HepG2 (cell line): ENCODE results near the gene DUSP7. TPM values are rescaled to one million over a fixed set of nuclear protein-coding genes. Genes with fewer than 3 reads are reported as not detected.

ENCODE experiments used
- ARNT2 ChIP-seq: sonication (generic); formaldehyde crosslinking; IDR thresholded peaks from 2 replicates; pipeline ENCODE4 v1.8.0; 2022; ENCODE audit warnings: mild to moderate bottlenecking, low read depth, missing genetic modification reagents, moderate library complexity
- ASH2L ChIP-seq: fragments of 300-600, 200-600 bp; sonication (generic); IDR thresholded peaks from 2 replicates; pipeline ENCODE4 v1.7.0; 2017; ENCODE audit warnings: low read depth, mild to moderate bottlenecking, moderate library complexity, mixed read lengths, low read length; ENCODE audit not compliant: insufficient read length
- BRCA1 ChIP-seq: sonication (generic); formaldehyde crosslinking; IDR thresholded peaks from 2 replicates; pipeline ENCODE4 v1.4.0; 2020; ENCODE audit warnings: missing genetic modification reagents
- CREM ChIP-seq, 2 experiments: sonication (generic) in 1 of 2; formaldehyde crosslinking in 1 of 2; IDR thresholded peaks; 2 replicates each; pipeline versions ENCODE4 v1.4.0 to v1.6.1; 2016 to 2020; ENCODE audit warnings: antibody characterized with exemption in 1 of 2, mild to moderate bottlenecking in 1 of 2, missing genetic modification reagents in 1 of 2
- FOXP1 ChIP-seq, 2 experiments: fragments of 450-650 bp in 1 of 2; IDR thresholded peaks; 2 replicates each; pipeline ENCODE4 v1.6.1; 2017 to 2018; ENCODE audit warnings: antibody characterized with exemption in 1 of 2
- KDM1A ChIP-seq: IDR thresholded peaks from 2 replicates; pipeline ENCODE4 v1.6.1; 2016; ENCODE audit warnings: missing compliant biosample characterization
- NR2C2 ChIP-seq: sonication (generic); formaldehyde crosslinking; IDR thresholded peaks from 2 replicates; pipeline ENCODE4 v1.4.0; 2020; ENCODE audit warnings: missing genetic modification reagents, mild to moderate bottlenecking, moderate library complexity, borderline replicate concordance
- RCOR2 ChIP-seq: IDR thresholded peaks from 2 replicates; pipeline ENCODE4 v1.6.1; 2016; ENCODE audit warnings: missing biosample characterization, missing genetic modification reagents
- ZMYM2 ChIP-seq: sonication (generic); formaldehyde crosslinking; IDR thresholded peaks from 2 replicates; pipeline ENCODE4 v1.8.0; 2022; ENCODE audit warnings: mild to moderate bottlenecking, missing genetic modification reagents
- ZNF205 ChIP-seq: IDR thresholded peaks from 2 replicates; pipeline ENCODE4 v1.6.1; 2018; ENCODE audit warnings: missing biosample characterization, missing genetic modification reagents
- ZNF326 ChIP-seq: sonication (generic); formaldehyde crosslinking; IDR thresholded peaks from 2 replicates; pipeline ENCODE4 v1.4.0; 2020; ENCODE audit warnings: missing genetic modification reagents, borderline replicate concordance
- ZNF331 ChIP-seq: sonication (generic); formaldehyde crosslinking; IDR thresholded peaks from 2 replicates; pipeline ENCODE4 v1.4.0; 2020; ENCODE audit warnings: missing genetic modification reagents
- ZNF383 ChIP-seq: sonication (generic); formaldehyde crosslinking; IDR thresholded peaks from 2 replicates; pipeline ENCODE4 v1.4.0; 2020; ENCODE audit warnings: missing genetic modification reagents, mild to moderate bottlenecking, borderline replicate concordance
- ZNF713 ChIP-seq: sonication (generic); formaldehyde crosslinking; IDR thresholded peaks from 2 replicates; pipeline ENCODE4 v1.4.0; 2020; ENCODE audit warnings: mild to moderate bottlenecking, missing genetic modification reagents
- ZNF747 ChIP-seq: sonication (generic); formaldehyde crosslinking; IDR thresholded peaks from 2 replicates; pipeline ENCODE4 v1.8.1; 2023; ENCODE audit warnings: missing genetic modification reagents, mild to moderate bottlenecking, borderline replicate concordance
- ZNF850 ChIP-seq: sonication (generic); formaldehyde crosslinking; conservative IDR thresholded peaks from 2 replicates; pipeline ENCODE4 v1.9.0; 2021; ENCODE audit warnings: mild to moderate bottlenecking, missing genetic modification reagents
- polyA plus RNA-seq, 8 experiments: library from polyadenylated mRNA; depleted of rRNA in 3 of 8; stranded (reverse) in 7 of 8; unstranded in 1 of 8; fragments of >200 nt; fragmentation: Illumina TruSeq in 4 of 8; extraction: Trizol in 4 of 8; gene quantifications; 2 replicates each; pipeline versions ENCODE4 v1.2.1 to v1.2.3, GENCODE V29; 2011 to 2016; ENCODE audit warnings: low read depth in 4 of 8, missing spikeins in 1 of 8, mixed read lengths in 1 of 8; ENCODE audit not compliant: insufficient read depth in 1 of 8
- total RNA-seq, 5 experiments: library from RNA; depleted of rRNA; stranded (reverse); fragments of >200 nt; fragmentation: Illumina TruSeq; extraction: Trizol; gene quantifications; 2 replicates each; pipeline ENCODE4 v1.2.3, GENCODE V29; 2016; ENCODE audit warnings: low read depth in 1 of 5
- TF ChIP-seq, protein P1 (sequence below): sonication (generic); formaldehyde crosslinking; IDR thresholded peaks from 2 replicates; pipeline ENCODE4 v1.4.0; 2020; ENCODE audit warnings: missing genetic modification reagents, borderline replicate concordance
- TF ChIP-seq, protein P2 (sequence below): sonication (generic); formaldehyde crosslinking; IDR thresholded peaks from 2 replicates; pipeline ENCODE4 v1.4.0; 2020; ENCODE audit warnings: missing genetic modification reagents
- TF ChIP-seq, protein P3 (sequence below): sonication (generic); formaldehyde crosslinking; IDR thresholded peaks from 2 replicates; pipeline ENCODE4 v1.5.0; 2020; ENCODE audit warnings: missing genetic modification reagents
- TF ChIP-seq, protein P4 (sequence below): sonication (generic); formaldehyde crosslinking; IDR thresholded peaks from 2 replicates; pipeline ENCODE4 v1.5.0; 2020; ENCODE audit warnings: missing genetic modification reagents
- TF ChIP-seq, protein P5 (sequence below): sonication (generic); formaldehyde crosslinking; IDR thresholded peaks from 2 replicates; pipeline ENCODE4 v1.4.0; 2020; ENCODE audit warnings: mild to moderate bottlenecking, missing genetic modification reagents

Gene DUSP7
- total and polyA plus RNA-seq, 2 of the 13 experiments (the other 11 are each of a cell fraction or from before 2014, with no cell fraction given) = 6.6 to 8.8 TPM

DNA sequence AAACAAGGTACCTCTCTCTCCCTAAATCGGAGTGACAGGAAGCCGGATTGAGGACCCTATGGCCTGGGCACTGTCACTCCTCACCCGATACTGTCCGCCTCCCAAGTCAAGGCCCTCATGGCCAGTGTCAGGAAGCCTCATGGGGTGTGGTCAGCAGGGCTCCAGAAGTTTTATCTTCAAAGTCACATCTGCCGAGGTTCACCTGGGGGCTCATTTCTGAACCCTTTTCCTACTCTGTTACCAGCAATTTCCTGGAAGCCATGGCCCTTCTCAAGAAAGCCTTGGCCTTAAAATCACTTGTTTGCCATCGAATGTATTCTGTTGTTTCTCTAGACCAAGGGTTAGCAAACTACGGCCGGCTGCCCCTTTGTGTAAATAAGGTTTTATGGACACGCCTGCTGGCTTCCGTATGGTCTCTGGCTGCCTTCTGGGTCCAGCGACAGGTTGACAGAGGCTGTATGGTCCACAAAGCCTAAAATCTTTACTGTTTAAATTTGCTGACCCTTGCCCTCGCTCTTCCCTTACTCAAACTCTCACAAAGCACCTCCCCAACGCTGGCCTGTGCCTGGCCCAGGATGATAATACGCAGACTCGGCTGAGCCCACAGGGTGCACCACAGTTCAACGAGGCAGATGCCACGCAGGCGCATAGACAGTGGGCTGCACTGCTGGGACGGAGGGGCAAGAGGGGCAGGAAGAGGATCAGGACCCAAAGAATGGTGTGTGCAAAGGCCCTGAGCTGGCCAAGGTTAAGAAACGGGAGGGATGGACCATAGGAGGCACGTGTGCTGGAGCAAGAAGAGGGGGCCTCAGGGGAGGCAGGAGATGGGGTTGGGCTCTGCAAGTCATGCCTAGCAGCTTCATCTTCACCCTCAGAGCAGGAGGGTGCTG lies 24.7 kb upstream of the DUSP7 start (continued):
- TF ChIP-seq ZNF850 (CRISPR knock-in tag) = no peak
- TF ChIP-seq ZMYM2 (CRISPR knock-in tag) = 0 out of 2 replicates have a peak, but pooled peaks have one; percentile 40
- no peak for TF ChIP-seq KDM1A (CRISPR knock-in tag)
- peak; percentile 49 for TF ChIP-seq ZNF331 (CRISPR knock-in tag)
- peak; percentile 57; the same call in 1 of the 2 replicates for TF ChIP-seq ZNF747
- TF ChIP-seq CREM (IDR thresholded peaks at IDR 0.05) = 0 out of 2 replicates have a peak, but pooled peaks have one; percentile 53
- no peak for TF ChIP-seq CREM (CRISPR knock-in tag; IDR thresholded peaks at IDR 0.05)
- 0 out of 2 replicates have a peak, but pooled peaks have one; percentile 54 for TF ChIP-seq RCOR2
- no peak for TF ChIP-seq ZNF326
- TF ChIP-seq, protein P1, sequence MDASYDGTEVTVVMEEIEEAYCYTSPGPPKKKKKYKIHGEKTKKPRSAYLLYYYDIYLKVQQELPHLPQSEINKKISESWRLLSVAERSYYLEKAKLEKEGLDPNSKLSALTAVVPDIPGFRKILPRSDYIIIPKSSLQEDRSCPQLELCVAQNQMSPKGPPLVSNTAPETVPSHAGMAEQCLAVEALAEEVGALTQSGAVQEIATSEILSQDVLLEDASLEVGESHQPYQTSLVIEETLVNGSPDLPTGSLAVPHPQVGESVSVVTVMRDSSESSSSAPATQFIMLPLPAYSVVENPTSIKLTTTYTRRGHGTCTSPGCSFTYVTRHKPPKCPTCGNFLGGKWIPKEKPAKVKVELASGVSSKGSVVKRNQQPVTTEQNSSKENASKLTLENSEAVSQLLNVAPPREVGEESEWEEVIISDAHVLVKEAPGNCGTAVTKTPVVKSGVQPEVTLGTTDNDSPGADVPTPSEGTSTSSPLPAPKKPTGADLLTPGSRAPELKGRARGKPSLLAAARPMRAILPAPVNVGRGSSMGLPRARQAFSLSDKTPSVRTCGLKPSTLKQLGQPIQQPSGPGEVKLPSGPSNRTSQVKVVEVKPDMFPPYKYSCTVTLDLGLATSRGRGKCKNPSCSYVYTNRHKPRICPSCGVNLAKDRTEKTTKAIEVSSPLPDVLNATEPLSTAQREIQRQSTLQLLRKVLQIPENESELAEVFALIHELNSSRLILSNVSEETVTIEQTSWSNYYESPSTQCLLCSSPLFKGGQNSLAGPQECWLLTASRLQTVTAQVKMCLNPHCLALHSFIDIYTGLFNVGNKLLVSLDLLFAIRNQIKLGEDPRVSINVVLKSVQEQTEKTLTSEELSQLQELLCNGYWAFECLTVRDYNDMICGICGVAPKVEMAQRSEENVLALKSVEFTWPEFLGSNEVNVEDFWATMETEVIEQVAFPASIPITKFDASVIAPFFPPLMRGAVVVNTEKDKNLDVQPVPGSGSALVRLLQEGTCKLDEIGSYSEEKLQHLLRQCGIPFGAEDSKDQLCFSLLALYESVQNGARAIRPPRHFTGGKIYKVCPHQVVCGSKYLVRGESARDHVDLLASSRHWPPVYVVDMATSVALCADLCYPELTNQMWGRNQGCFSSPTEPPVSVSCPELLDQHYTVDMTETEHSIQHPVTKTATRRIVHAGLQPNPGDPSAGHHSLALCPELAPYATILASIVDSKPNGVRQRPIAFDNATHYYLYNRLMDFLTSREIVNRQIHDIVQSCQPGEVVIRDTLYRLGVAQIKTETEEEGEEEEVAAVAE (CRISPR knock-in tag) = no peak
- TF ChIP-seq ZNF383 (CRISPR knock-in tag) = 0 out of 2 replicates have a peak, but pooled peaks have one; percentile 49
- TF ChIP-seq, protein P2, sequence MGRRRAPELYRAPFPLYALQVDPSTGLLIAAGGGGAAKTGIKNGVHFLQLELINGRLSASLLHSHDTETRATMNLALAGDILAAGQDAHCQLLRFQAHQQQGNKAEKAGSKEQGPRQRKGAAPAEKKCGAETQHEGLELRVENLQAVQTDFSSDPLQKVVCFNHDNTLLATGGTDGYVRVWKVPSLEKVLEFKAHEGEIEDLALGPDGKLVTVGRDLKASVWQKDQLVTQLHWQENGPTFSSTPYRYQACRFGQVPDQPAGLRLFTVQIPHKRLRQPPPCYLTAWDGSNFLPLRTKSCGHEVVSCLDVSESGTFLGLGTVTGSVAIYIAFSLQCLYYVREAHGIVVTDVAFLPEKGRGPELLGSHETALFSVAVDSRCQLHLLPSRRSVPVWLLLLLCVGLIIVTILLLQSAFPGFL = no peak
- TF ChIP-seq BRCA1 = no peak
- TF ChIP-seq, protein P3, sequence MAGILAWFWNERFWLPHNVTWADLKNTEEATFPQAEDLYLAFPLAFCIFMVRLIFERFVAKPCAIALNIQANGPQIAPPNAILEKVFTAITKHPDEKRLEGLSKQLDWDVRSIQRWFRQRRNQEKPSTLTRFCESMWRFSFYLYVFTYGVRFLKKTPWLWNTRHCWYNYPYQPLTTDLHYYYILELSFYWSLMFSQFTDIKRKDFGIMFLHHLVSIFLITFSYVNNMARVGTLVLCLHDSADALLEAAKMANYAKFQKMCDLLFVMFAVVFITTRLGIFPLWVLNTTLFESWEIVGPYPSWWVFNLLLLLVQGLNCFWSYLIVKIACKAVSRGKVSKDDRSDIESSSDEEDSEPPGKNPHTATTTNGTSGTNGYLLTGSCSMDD (CRISPR knock-in tag) = no peak
- TF ChIP-seq, protein P4, sequence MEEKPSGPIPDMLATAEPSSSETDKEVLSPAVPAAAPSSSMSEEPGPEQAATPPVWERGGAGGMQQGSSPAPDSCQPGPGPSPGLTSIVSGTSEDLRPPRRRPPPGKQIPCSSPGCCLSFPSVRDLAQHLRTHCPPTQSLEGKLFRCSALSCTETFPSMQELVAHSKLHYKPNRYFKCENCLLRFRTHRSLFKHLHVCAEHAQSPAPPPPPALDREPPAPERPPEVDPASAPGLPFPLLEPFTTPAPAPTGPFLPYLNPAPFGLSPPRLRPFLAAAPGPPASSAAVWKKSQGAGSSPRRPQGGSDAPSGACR = 0 out of 2 replicates have a peak, but pooled peaks have one; percentile 36
- no peak for TF ChIP-seq FOXP1 (IDR thresholded peaks at IDR 0.05)
- peak; percentile 69 for TF ChIP-seq FOXP1 (CRISPR knock-in tag; IDR thresholded peaks at IDR 0.05)
- TF ChIP-seq, protein P5, sequence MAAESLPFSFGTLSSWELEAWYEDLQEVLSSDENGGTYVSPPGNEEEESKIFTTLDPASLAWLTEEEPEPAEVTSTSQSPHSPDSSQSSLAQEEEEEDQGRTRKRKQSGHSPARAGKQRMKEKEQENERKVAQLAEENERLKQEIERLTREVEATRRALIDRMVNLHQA (CRISPR knock-in tag) = no peak
- peak; percentile 57 for TF ChIP-seq NR2C2 (CRISPR knock-in tag)
- TF ChIP-seq ASH2L = peak; percentile 45
- TF ChIP-seq ZNF205 (CRISPR knock-in tag) = no peak
- TF ChIP-seq ARNT2 (CRISPR knock-in tag) = no peak
- no peak for TF ChIP-seq ZNF713 (CRISPR knock-in tag)
